ENCODE results near the gene PPM1F. TPM values are rescaled to one million over a fixed set of nuclear protein-coding genes. Genes with fewer than 3 reads are reported as not detected.
"Not testable (repeated sequence)": the region's sequence is repeated elsewhere in the genome, so short reads cannot be mapped to it uniquely, and the experiment has no call there.

Gene PPM1F
- total RNA-seq, 1 donor from 2014 or later = 30.3 TPM

- no peak for DNase-seq (ENCODE audit: low read depth)
Observed at GRCh38 chr22:21896951-21897513, 55.6 kb downstream of the PPM1F start.

- DNase-seq (ENCODE audit: low read depth) = not testable (repeated sequence)
Observed at GRCh38 chr22:21896275-21896674, 56.4 kb downstream of the PPM1F start.

GRCh38 chr22:21894799-21895198, 57.8 kb downstream of the PPM1F start:
- no peak for DNase-seq (ENCODE audit: low read depth)

GRCh38 chr22:21889251-21889990, 63.2 kb downstream of the PPM1F start:
- no peak for DNase-seq (ENCODE audit: low read depth)

- no peak for DNase-seq (ENCODE audit: low read depth)
Observed at GRCh38 chr22:21887841-21888240, 64.8 kb downstream of the PPM1F start.

- not testable (repeated sequence) for DNase-seq (ENCODE audit: low read depth)
Observed at GRCh38 chr22:21883930-21884329, 68.7 kb downstream of the PPM1F start.

- DNase-seq (ENCODE audit: low read depth) = not testable (repeated sequence)
Observed at GRCh38 chr22:21882754-21883333, 69.8 kb downstream of the PPM1F start.

- no peak for DNase-seq (ENCODE audit: low read depth)
Observed at GRCh38 chr22:21881841-21882753, 70.6 kb downstream of the PPM1F start.

- DNase-seq (ENCODE audit: low read depth) = no peak
Observed at GRCh38 chr22:21876486-21877176, 76.0 kb downstream of the PPM1F start.

- DNase-seq (ENCODE audit: low read depth) = not testable (repeated sequence)
Observed at GRCh38 chr22:21874953-21875352, 77.7 kb downstream of the PPM1F start.

- DNase-seq (ENCODE audit: low read depth) = no peak
Observed at GRCh38 chr22:21873619-21874018, 79.0 kb downstream of the PPM1F start.

- not testable (repeated sequence) for DNase-seq (ENCODE audit: low read depth)
Observed at GRCh38 chr22:21872741-21873140, 79.9 kb downstream of the PPM1F start.

Other genes with a start within 250 kb of the PPM1F start
- gene YPEL1, start 217.1 kb downstream of the PPM1F start, total RNA-seq = 1.0 and 3.0 TPM in 2 replicates
- gene MAPK1, start 85.2 kb downstream of the PPM1F start, total RNA-seq = 64.6 and 93.1 TPM in 2 replicates
- gene TOP3B, start 29.9 kb upstream of the PPM1F start, total RNA-seq = 11.8 and 30.5 TPM in 2 replicates

Measured in renal cortical epithelial cell (primary cell).